Measurements from ENCODE around the gene ABHD16B. TPM values are rescaled to one million over a fixed set of nuclear protein-coding genes. Genes with fewer than 3 reads are reported as not detected.

ABHD16B gene
- total RNA-seq (2014; rRNA removed; shearing (Covaris generic)) = not detected in 2 replicates

- no peak for DNase-seq (ENCODE audit: low spot score)
Measured at GRCh38 chr20:63861365-63861934, at the start of gene ABHD16B. Gene ABHD16B (plus strand): TSS chr20:63861498. CDS start chr20:63861541, 43 bp downstream.

- no peak for DNase-seq (ENCODE audit: low spot score)
Measured at GRCh38 chr20:63814891-63815614, 46.2 kb upstream of the ABHD16B start.

DNA sequence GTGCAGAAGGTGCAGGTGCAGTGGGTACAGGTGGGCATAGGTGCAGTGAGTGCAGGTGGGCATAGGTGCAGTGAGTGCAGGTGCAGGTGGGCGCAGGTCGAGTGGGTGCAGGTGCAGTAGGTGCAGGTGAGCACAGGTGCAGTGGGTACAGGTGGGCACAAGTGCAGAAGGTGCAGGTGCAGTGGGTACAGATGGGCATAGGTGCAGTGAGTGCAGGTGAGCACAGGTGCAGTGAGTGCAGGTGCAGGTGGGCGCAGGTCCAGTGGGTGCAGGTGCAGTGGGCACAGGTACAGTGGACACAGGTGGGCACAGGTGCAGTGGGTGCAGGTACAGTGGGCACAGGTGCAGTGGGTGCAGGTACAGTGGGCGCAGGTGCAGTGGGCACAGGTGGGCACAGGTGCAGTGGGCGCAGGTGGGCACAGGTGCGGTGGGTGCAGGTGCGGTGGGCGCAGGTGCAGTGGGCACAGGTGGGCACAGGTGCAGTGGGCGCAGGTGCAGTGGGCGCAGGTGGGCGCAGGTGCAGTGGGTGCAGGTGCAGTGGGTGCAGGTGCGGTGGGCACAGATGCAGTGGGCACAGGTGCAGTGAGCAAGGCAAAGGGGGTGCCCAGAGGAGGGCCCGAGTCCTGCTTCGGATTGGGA lies 45.6 kb upstream of the ABHD16B start:
- DNase-seq (ENCODE audit: low spot score) = no peak

DNA sequence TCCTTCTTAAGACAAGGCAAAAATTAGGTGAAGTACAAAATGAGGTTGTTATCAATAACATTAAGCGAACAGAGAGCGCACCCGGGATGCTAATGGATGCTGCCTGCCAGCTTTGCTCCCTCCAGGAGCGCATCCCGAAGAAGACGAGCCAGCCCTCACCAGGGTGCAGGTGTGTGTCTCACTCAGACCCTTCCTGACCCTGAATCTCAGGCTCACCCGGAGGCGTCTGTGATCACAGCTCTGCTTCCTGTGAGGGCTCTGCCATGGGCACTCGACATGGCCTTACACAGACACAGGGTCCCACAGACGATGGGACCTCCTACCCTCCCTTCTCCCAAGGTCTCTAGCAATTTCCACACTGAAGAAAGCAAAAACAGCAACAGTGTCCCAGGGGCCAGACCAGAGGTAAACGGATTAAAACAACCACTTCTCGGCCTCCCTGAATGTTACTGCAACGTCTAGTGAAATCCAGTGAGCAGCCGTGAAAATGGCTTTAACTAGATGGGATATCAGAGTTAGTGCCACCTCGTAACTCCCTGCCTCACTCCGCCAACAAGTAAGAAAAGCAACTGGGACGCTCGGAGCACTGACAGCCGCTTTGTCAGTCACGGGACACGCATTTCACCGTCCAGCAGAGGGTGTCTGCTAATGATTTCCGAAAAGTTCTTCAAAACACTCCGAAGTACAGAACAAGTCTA lies 41.9 kb upstream of the ABHD16B start:
- no peak for DNase-seq (ENCODE audit: low spot score)

- DNase-seq (ENCODE audit: low spot score) = no peak
Measured at GRCh38 chr20:63821811-63822210, 39.5 kb upstream of the ABHD16B start.

DNA sequence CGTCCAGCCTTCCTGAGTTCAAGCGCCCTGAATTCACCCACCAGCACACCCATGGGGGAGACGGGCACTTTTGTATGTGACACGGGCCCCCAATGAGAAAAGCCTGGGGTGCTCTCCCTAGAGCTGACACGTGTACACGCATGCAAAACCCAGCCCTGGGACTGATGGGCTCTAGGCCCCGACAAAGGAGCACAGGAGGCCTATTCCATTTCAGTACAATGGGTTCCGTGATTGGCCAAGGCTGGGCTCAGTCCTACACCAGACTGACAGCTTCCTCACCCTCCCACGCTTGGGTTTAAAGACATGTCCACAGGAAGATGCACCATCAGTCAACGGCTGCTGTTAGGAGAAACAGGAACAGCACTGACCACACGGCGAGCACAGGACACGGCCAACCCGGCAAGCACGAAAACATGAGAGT lies 39.0 kb upstream of the ABHD16B start:
- no peak for DNase-seq (ENCODE audit: low spot score)

DNA sequence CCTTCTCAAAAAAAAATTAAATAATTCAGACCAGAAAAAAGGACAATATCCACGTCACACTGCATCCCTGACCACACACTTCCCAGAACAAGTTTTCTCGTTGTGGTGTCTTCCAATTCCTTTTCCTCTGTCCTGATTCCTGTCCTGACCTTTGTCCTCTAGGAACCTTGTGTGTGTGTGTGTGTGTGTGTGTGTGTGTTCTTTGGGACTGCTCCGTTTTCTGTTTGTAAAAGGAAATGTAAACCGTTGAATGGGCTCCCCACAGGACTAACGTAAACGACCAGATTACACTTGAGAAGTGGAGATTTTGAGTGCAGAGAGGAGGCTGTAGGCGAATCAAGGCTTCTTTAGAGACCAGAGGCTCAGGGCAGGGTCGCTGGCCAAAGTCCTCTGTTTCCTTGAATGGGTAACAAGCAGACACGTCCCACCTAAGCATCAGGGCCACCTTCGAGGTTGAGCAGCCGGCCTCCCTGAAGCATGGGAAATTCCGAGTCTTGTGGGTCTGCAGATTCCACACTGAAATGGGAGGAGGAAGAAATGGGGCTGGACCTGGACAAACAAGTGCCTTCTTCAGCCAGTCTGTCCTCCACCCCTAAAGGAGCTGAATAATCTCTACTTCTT lies 37.5 kb upstream of the ABHD16B start:
- no peak for DNase-seq (ENCODE audit: low spot score)

DNA sequence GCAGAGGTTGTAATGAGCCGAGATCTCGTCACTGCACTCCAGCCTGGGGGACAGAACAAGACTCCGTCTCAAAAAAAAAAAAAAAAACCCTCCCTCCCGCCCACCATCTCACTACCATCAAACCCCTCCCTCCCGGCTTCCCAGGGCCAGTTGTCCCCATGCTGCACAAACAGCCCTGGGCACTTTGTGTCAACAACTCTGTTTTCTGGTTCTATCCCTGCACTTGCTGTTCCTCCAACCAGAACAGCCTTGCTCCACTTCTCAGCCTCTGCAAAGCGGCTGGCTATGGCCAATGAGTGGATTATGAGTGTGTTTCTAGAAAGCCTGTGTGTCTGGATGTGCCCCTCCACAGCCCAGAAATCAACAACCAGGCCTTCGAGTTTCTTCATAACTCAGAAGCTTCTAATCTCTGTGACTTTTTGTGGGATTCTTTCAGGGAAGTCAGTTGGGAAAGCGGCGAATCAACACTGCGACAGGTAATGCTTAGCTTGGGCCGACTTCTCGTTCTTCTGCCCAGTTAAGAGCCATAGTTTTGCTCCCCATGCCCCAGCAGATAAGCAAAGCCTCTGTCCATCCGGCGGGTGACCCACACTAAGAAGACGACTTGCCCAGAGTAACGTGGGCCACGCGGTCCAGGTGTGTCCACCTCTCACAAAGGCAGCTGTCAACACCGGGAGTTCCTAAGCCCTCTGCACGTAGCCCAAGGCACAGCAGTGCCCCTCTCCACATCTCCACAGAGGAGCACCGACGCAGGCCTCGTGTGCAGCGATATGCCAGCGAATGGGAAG lies 35.8 kb upstream of the ABHD16B start:
- no peak for DNase-seq (ENCODE audit: low spot score)

GRCh38 chr20:63826753-63827152 lies 34.5 kb upstream of the ABHD16B start:
- peak; percentile 46 for DNase-seq (ENCODE audit: low spot score)

- no peak for DNase-seq (ENCODE audit: low spot score)
Measured at GRCh38 chr20:63828124-63828523, 33.2 kb upstream of the ABHD16B start.

DNA sequence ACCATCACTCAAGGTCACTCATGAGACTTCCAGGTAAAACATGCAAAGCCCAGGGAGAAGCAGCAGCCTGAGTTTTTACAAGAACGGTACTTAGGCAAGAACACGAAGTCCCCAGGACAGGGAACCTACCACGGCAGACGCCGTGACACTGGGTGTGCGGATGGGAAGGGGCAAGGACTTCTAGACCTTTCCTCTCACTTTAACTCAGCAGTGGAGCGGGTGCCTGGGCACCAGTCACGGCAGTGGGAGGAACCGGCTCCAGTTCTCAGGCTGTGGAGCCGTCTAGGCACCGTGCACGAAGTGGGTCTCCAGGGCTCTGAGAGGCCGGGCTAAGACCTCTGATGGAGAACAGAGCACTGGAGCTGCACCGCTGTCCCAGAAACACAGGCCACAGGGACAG lies 32.8 kb upstream of the ABHD16B start:
- no peak for DNase-seq (ENCODE audit: low spot score)

- DNase-seq (ENCODE audit: low spot score) = no peak
Measured at GRCh38 chr20:63828951-63829350, 32.3 kb upstream of the ABHD16B start.

DNA sequence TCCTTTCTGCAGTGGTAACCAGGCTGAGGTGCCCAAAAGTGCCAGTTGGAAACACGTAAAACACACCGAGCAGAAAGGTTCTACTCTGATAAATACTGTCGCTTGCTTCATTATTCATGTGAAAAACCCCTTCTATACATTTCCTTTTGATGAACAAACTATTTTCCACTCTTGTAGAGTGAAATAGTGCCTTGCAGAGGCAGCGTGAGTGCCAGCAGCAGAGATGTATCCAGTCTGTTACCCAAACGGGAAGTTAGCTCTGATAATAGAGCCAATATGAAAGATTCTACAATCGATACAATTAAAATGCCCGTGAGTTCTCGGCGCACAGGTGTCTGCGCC lies 31.7 kb upstream of the ABHD16B start:
- DNase-seq (ENCODE audit: low spot score) = no peak

- DNase-seq (ENCODE audit: low spot score) = no peak
Measured at GRCh38 chr20:63829945-63830835, 31.1 kb upstream of the ABHD16B start.

- no peak for DNase-seq (ENCODE audit: low spot score)
Measured at GRCh38 chr20:63830841-63831588, 30.3 kb upstream of the ABHD16B start, which contains the start of gene ZBTB46. Gene ZBTB46 (minus strand): TSS chr20:63831264. CDS start chr20:63790757, 40,507 bp downstream.

- no peak for DNase-seq (ENCODE audit: low spot score)
Measured at GRCh38 chr20:63831646-63831992, 29.7 kb upstream of the ABHD16B start.

GRCh38 chr20:63831993-63832686 lies 29.2 kb upstream of the ABHD16B start:
- no peak for DNase-seq (ENCODE audit: low spot score)

DNA sequence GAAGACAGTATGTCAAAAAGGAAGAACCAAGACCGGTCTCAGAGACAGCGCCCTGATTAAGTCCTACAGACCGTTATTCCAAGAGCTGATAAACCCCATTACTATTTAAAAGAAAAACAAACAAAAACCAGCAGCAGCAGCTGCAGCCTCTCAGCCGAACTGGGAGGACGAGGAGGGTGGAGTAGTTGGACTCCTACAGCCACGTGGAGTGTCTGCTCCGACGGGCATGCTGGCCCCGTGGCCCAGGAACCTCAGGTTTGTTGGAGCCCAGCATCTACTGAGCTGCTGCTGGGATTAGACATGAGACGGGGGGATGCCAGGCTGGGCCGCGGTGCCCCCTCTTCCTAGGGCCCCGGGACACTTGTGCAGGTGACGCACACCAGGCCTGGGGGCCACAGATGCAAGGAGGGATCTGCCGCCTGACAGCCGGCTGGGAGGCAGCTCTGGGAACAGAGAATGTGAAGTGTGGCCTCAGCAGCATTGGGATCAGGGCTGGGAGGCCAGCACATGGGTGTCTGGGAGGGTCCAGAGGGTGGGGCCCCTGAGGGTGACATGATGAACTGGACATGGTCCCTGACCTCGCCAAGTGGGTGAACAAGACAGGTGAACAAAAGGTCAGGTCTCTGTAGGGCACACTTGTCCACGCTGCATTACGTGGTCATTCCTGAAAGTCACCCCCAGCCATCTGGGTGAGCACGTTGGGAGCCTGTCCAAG lies 27.4 kb upstream of the ABHD16B start:
- DNase-seq (ENCODE audit: low spot score) = no peak

All from A172 (cell line).